Hematopoietic multipotent progenitor cell treated with erythropoietin and hydrocortisone succinate and interleukin-3 and kit ligand, for 8 days (in vitro differentiated cells): ENCODE data around the gene PICK1.
"Not testable (repeated sequence)": the region's sequence is repeated elsewhere in the genome, so short reads cannot be mapped to it uniquely, and the experiment has no call there.

ENCODE experiments used
- DNase-seq: peaks from one replicate; pipeline ENCODE4 v3.0.0-alpha.2; 2015

PICK1 gene

DNA sequence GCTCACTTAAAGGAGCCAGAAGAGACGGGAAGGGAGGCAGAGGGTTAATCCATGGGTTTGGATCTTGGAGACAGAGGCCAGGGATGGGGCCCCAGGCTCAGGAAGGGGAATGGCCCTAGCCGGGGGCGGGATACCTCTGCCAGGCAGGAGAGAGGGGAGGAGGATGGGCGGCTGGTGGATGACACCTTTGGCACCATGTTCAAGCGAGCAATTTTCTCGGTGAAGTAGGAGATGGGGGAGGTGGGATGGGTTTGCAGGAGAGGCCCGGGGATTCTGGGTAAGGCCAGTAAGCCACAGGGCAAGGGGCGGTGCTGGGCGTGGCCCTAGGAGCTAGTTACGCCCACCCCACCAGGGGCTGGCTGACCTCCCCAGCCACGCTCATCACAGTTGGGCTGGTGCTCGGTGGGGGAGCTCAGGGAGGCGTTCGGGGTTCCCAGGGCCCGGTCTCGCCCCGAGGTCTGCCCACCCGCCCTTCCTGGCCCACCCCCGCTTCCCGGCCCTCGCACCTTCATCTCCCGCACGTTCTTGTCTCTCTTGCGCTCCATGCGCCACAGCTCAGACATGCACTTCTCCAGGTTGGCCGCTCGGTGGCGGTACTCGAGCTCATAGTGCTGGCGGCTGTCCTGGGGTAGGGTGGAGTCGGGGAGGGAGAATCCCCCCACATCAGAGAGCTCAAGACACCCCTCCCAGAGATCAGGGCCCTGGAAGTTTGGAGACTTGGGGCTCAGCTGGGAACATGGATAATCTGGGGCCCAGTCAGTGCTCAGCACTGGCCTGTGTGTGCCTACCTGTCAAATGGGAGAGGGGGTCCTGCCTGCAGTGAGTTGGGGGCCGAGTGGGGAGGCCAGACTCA lies 40.6 kb downstream of the PICK1 start:
- peak; percentile 40 for DNase-seq

DNA sequence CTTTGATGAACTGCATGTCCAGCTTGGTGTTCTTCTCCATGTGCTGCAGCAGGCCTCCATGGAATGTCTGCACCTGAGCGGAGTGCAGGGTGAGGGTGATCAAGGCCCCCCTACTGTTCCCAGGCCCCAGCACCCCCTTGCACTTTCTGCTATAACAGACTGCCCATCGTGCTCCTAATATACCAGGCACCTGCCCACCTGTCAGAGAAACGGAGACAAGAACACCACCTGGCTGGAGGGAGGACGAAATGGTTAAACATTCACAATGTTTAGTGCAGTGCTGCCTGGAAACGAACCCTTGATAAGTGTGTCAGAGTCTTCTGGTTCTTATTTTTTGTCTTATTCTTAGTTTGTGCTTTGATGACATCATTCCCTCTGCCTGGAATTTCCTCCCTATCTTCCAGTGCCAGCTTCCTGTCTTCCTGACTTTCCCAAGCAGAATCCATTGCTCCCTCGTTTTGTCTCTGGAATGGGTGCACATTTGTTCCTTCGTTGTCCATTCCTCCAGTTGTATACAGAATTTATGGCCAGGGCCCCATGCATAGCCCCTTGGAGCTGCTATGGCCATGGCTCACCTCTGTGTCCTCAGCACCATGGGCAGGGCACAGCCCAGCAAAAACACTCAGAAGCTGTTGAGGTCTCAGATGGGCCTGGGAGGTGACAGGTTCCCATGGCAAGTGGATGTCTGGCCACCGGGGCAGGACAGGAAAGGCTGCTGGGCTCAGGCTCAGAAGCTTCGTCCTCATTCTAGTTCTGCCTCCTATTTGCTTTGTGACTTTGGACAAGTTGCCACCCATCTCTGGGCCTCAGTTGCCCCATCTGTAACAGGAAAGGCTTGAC lies 41.4 kb downstream of the PICK1 start:
- no peak for DNase-seq

DNA sequence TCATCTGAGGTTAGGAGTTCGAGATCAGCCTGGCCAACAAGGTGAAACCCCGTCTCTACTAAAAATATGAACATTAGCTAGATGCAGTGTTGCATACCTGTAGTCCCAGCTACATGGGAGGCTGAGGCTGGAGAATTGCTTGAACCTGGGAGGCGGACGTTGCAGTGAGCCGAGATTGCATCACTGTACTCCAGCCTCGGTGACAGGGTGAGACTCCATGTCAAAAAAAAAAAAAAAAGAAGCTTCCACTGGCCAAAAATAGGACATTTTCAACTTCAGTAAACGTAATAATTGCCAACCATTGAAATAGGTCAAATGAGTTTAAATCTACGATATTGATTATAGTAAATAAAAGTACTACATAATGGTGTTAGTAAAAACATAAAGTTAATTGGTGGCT lies 46.4 kb downstream of the PICK1 start:
- DNase-seq = no peak

DNA sequence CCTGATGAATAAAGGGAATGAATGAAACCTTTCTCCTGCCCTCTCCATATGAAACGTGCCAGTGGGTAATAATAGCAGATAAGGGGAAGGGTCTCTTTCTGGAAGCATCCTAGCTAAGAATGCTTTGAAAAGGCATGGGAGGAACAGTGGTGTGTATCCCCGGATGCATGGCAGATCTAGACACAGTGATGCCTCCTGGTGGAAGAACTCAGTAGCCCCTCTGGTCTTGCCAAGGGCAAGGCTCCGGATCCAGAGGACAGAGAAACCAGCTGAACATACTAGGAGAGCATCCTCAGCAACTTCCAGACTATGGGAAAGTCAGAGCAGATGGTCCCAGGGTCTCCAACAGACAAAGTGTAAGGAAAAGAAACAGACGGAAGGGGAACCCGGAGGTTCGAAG lies 46.9 kb downstream of the PICK1 start:
- peak; percentile 44 for DNase-seq

DNA sequence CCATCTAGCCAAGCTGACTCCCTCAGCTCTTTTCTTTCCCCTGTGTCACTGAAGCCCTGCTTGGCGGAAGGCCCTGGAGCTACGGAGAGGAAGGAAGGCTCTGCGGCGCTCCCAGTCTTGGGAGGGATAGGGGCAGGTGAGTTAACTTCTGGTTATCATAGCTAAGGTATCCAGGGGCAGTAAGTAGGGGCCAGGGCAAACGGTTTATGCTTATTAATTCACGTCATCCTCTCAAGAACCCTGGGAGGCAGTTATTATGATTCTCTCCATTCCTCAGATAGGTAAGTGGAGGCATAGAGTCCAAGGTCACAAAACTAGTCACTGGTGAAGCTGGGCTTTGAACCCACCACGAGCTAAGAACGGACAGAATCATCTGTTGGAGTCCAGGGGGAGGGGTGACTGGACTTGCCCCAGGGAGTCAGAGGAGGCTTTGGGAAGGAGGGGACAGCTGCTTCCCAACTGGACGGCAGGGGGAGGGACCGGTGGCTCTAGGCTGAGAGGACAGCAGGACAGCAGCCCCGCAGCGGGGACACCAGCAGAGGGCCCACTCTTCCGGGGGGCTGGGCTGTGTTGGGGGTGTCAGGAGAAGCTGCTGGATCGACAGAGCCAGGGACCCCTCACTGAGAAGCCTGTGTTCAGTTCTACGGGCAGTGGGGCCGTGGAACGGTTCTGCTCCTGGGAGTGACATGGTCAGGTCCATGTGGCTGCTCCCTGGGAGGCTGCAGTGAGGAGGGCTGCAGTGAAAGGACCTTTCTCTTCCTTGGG lies 49.8 kb downstream of the PICK1 start:
- DNase-seq = no peak

DNA sequence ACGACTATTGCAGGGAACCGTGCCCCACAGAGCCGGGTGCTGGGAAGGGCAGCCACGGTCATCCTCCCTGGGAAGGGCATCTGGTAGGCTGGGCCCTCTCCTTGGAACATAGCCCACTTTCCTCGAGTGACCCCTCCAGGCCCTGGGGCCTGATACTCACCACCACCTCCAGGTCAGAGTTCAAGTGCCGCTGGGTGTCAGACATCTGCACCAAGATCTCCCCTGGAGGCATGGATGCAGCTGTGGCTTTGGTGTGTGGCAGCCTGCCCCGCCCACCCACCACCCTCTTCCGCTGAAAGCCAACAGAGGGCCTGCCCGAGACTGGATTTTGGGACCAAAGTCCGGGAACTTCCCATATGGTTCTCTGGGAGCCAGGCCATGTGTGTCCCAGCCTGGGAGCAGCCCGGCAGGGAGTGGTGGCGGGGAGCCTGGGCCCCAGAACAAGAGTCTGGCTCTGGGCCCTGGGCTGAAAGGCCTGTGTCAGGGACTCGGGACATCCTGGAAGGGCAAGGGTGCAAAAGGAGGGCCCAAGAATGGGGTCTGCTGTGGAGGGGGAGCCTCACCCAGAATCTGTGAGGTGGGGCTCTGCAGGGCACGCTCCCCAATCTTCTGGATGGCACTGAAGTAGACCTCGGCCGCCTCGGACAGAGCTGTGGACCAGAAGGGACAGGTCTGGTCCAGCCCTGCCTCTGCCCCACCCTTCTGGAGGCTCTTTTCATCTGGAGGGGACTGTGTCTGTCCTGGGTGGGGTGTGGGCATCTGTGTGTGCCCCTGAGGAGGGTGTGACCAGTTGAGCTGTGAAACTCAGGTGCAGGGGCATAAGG lies 50.7 kb downstream of the PICK1 start:
- DNase-seq = no peak

DNA sequence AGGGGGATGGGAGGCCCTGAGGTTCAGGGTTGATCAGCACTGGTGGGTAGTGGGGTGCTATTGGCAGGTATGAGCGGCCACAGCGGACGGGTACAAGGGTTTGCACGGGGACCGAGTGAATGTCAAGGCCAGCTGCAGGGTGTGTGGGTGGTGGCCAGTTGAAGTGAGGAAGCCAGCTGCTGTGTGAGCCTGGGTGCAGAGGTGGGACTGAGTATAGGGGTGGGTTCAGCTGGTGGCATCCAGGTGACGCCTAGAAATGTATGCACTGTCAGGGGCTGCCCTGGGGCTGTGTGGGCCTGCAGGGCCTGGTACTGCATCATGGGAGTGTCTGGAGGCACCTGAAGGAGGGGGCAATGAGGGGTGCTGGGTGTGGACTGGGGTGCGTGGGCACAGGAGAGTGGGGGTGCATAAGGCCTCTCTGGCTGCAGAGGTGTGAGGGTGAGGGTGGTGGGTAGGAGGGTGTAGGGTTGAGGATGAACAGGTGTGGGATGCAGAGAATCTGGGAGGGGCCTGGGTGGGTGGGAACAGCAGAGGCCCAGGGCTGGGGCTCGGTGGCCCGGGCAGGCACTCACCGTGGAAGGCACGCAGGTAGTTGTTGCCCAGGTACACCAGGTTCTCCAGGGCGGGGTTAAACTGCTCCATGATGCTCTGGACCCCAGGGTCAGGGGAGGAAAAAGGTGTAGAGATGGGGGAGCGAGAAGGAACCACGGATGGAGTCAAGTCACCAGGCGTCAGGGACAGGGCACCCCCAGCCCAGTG lies 51.5 kb downstream of the PICK1 start:
- no peak for DNase-seq

DNA sequence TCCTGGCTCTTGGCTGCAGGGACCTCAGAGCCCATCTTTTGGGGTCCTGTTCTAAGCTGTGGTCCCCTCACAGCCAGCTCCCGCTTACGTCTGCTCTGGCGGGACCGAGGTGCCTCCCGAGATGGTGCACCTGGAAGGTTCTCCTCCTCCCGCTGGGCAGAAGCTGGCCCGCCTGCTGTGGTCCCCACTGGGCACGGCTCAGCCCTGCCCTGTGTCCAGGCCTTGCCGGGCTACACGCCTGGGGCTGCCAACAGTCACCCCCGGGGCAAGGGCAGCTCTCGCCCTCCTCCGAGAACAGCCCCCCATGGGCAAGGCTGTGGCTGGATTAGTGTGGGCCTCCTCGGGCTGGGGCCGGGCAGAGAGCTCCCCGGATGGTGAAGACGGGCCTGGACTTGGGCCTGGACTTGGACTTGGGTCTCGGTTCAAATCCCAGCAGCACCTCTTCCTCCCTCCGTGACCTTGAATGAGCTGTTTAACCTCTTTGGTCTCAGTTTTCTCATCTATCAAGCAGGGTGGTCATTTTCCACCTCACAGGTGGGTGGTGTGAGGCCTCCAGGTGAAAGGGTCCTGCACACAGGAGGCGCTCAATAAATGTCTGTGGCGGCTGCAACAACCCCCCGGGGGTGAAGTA lies 52.3 kb downstream of the PICK1 start:
- DNase-seq = no peak

DNA sequence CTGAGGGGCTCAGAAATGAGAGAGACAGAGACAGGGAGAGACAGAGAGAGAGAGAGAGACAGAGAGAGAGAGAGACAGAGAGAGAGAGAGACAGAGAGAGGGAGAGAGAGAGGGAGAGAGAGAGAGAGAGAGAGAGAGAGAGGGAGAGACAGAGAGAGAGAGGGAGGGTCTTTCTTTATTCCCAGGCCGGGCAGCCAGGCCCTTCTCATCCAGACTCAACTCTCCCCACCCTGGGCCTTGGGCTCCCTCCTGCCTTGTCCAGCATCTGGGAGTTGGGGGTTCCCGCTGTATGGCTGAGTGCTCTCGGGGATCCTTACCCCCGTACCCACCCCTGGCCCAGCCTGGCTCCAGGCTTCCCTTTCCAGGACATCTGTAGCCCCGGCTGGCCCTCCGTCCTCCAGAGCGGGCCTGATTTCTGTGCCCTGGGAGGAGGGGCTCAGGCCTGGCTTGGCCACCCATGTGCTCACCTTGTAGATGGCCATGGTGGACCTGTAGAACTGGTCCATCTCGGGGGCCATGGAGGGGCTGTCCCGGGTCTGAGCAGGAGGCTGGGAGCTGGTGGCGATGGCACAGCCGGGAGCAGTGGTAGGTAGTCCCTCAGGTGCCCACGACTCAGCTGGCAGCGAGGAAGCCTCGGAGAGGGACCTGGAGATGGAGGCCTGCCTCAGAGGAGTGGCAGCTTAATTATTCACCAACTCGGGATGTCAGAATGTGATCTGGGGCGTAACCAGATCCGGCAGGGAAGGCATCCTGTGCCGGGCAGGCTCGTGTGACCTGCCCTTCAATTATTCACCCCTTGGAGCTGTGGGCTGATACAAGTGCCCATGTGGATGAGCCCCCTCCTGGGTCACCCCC lies 53.0 kb downstream of the PICK1 start, which contains the start of gene BAIAP2L2:
Gene BAIAP2L2 (minus strand): TSS at position 677 of the 855 bp plus-strand sequence. CDS start 159 bp downstream, at position 518.
- DNase-seq = no peak

DNA sequence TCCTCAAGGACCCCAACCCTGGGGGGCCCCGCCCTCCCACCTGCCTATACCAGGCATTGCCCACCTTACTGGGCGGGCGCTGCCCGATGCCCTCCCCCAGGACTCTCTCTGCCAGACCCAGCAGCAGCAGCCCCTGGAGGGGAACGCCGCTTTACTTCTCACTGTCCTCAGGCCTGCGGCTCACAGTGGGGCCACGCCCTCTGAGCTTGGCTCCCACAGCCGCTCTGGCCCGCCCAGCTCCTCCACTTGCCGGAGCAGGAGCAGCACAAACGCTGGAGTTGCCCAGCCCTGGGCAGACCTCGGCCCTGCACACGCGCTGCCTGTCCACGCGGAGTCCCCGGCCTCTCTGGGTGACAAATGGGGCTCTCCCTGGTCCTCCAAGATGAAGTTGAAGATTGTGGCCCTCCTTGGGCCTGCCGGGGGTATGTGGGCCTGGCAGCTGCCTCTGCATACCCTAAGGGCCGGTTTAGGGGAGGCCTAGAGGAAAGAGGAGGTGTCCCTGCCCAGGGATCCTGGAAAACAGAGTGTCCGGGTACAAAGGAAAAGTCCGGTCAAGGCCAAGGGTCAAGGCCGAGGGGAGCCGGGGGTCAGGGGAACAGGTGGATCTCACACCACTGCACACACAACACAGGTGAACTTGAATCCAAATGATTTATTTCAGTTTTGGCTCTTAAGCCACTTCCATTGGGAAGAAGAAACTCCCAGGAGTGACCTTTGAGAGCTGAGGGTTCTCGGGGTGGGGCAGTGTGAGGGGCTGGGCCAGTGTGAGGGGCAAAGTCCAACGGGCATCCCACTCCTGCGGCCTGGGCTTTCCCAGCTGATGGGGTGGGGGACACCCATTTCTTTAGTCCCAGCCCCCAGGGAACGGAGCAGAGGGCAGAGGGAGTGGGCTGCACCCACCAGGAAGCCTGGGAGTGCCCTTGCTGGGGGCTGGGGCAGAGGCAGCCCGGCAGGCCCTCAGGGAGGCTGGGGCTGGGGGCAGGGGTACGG lies 54.0 kb downstream of the PICK1 start:
- DNase-seq = no peak

DNA sequence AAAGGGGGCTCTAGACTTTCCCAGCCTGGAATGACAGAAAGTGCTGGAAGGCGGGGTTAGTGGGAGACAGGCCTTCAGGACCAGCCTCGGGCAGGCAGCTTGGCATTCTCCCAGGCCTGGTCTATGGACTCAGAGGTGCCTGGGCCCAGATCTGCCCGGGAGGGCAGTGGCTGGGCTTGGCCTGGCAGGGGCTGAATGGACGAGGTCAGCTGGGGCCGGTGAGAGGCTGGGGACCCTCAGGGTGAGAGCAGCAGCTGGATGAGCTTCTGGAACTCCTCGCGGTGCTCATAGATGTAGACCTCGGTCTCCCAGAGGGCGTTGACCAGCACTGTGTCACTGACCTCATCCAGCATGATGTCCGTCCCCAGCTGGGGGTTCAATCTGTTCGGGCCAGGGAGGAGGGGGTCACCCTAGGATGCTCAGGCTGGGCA lies 54.7 kb downstream of the PICK1 start:
- DNase-seq = no peak

DNA sequence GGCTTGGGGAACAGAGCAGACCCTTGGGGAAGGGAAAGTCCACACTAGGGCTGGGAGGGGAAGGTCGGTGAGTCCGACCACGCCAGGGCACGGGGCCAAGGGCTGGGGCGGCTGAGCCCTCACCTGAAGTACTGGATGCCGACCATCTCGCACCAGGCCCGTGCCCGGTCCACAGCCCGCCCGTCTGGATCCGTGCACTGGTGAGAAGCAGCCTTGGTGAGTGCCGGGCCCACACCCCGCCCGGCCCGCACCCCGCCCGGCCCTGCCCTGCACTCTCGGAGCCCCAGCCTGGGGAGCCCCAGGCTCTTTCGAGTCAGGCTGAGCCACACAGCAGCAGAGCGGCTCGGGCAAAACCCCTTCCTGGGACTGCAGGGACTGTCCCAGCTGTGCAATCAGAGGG lies 55.2 kb downstream of the PICK1 start:
- DNase-seq = no peak

DNA sequence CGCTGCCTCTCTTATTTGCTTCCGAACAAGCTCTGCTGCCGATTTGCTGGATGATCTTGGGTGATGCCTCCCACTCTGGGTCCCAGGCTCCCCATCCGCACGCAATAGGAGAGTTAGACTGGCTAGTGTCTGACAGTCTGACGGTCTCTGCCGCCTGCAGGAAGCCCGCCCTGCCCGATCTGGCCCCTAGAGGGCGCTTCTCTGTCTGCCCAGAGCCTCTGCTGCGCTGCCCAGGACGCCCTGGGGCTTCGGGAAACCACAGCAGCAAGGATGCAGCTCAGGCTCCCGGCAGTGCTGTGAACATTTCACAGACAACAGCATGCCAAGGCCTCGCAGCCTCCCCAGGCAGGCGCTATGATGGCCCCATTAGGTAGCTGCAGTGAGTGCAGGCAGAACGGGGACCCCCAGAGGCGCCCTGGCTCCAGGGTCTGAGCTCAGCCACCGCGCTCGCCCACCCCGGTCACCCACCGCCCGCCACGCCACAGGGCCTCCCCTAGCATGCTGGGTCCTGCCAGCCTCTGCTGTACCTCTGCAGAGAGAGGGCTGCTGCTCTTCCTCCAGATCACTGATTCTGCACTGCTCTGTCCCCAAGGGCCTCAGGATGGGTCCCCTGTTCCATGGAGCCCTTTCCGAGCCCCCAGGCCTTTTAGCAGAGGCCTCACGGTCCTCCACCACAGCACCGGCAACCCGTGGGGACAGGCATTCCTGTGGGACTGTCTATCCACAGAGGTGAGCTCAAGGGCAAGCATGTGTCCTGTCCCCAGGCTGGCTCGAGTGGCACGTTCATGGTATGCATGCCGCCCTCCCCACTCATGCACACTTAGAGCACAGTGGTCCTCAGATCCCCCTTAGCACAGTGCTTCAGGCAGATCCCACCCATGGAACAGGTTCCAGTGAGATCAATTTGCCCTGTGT lies 57.5 kb downstream of the PICK1 start:
- DNase-seq = peak; percentile 74

DNA sequence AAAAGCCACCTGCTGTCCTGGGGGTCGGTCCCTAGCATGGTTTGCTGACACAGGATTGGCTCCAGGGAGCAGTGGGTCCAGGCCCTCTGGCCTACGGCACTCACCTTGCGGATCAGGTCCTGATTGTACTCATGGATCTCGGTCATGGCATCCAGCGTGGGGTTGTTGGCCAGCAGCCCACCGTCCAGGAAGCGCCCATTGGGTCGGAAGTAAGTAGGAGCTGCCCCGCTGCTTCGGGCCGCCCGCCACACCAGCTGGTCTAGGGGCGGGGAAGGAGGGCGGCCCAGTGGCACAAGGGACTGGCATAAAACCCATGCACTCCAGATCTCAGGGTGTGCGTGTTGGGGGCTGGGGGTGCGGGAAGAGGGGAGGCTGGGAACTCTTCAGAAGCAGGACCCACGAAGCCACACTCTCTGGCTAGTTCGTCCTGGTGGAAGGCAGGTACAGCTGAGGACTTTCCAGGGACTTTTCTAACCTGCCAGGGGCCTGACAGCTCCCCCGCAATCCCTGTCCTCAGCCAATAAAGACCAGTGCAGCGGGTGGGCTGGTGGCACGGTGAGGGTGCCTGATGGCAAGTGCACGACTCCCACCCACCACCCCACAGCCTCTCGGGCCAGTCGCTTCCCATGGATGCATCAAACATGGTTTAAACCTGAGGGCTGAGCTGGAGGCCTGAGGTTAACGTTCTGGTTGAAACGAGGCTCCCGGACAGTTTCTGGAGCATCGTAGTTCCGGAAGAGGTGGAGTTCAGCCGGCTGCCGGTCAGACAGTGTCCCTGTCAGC lies 58.4 kb downstream of the PICK1 start:
- no peak for DNase-seq

DNA sequence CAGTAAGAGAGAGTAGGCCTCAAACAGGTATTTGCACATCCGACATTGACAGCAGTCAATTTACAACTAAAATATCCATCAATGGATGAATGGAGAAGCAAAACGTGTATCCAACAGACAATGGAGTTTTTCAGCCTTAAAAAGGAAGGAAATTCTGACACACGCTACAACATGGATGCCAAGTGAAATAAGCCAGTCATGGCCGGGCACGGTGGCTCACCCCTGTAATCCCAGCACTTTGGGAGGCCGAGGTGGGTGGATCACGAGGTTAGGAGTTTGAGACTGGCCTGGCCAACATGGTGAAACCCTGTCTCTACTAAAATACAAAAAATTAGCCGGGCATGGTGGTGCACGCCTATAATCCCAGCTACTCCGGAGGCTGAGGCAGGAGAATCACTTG lies 60.4 kb downstream of the PICK1 start:
- not testable (repeated sequence) for DNase-seq

DNA sequence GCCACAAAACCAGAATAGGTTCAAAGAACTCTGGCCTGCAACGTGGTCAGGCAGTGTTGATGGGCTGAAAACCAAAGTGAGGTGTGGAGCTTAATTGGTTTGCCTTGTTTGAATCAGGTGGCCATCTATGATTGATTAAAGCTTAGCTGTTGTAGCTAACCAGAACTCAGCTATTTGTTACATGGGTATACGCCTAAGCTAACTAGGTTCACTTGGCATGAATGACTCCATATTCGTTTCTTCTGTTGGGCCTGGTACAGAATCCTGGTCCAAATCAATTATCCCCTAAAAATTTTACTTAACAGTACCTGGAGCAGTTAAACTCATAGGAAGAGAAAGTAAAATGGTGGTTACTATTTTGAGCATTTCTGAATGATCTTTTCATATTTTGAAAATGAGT lies 61.0 kb downstream of the PICK1 start:
- no peak for DNase-seq

DNA sequence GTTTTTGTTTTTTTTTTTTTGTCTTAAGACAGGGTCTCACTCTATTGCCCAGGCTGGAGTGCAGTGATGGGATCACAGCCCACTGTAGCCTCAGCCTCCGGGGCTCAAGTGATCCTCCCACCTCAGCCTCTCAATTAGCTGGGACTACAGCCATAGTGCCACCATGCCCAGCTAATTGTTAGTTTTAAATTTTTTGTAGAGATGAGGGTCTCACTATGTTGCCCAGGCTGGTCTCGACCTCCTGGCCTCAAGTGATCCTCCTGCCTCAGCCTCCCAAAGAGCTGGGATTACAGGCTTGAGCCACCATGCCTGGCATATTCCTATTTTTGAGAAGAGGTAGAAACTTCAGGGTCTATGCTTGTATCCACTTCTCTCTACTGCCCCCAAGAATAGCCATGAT lies 61.5 kb downstream of the PICK1 start:
- not testable (repeated sequence) for DNase-seq
